ENCODE data around the gene GPC3. TPM values are rescaled to one million over a fixed set of nuclear protein-coding genes. Genes with fewer than 3 reads are reported as not detected.

GPC3 gene
- polyA plus RNA-seq, 3 donors: not detected

DNA sequence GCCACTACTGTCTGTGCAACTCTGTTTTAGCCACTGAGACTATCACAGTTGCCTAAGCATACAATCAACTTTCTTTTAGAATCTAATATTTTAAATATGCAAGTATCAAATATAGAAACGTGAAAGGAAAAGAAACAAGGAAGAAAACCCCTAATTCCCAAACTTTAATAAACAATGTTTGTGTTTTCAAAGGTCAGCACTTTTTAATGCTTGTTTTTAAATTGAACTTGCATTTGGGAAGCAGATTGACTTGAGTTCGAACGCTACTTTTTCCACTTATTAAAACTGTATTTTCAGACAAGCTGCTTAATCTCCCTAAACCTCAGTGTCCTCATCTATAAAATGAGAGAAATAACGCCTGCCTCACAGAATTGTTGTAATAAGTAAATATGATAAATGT is 384.3 kb downstream of the GPC3 start:
- intact Hi-C loops (cut with micrococcal nuclease): loop anchor here in 1 of 2 donors (10.0 kb wide), 1 partner anchor 46 kb away; no protein-coding TSS in a partner anchor
- H3K36me3 ChIP-seq (replicated peaks in 1 of 2; ENCODE audit: control insufficient read depth in 1 of 2, insufficient read depth in 2 of 2, low read length in 2 of 2): no peaks in the 10 kb centered on the region
- no peak for DNase-seq
- peaks cover 8 to 10% of the 10 kb centered on the region in 2 donors for H3K4me1 ChIP-seq (ENCODE audit: control insufficient read depth in 1 of 2, insufficient read depth in 2 of 2, low read length in 2 of 2)
- WGBS (ENCODE audit: insufficient coverage): no CpG with 5 or more reads among the region's 4 CpGs
- H3K4me1 Mint-ChIP-seq: peaks cover 10% of the 10 kb centered on the region
- H2AFZ ChIP-seq (ENCODE audit: insufficient read depth, low read depth, low read length, poor library complexity, severe bottlenecking): no peak overlapping the region
- peaks cover 0 to 3% (median 0%) of the 10 kb centered on the region in 3 donors for H3K27me3 Mint-ChIP-seq (ENCODE audit: low read depth in 3 of 3)
- no peak overlapping the region for H3K4me3 ChIP-seq (replicated peaks in 1 of 3; ENCODE audit: low read depth in 2 of 3, low read length in 3 of 3)
- H3K79me2 ChIP-seq (ENCODE audit: insufficient read depth, low read length): no peaks in the 10 kb centered on the region
- H3K4me3 Mint-ChIP-seq: no peak overlapping the region
- H3K9me3 ChIP-seq (replicated peaks in 1 of 2; ENCODE audit: control insufficient read depth in 1 of 2, insufficient read depth in 1 of 2, low read length in 2 of 2): no peaks in the 10 kb centered on the region
- no peak overlapping the region for H3K9ac ChIP-seq (ENCODE audit: insufficient read depth, low read length, poor library complexity, severe bottlenecking)
- TF ChIP-seq, protein P1, sequence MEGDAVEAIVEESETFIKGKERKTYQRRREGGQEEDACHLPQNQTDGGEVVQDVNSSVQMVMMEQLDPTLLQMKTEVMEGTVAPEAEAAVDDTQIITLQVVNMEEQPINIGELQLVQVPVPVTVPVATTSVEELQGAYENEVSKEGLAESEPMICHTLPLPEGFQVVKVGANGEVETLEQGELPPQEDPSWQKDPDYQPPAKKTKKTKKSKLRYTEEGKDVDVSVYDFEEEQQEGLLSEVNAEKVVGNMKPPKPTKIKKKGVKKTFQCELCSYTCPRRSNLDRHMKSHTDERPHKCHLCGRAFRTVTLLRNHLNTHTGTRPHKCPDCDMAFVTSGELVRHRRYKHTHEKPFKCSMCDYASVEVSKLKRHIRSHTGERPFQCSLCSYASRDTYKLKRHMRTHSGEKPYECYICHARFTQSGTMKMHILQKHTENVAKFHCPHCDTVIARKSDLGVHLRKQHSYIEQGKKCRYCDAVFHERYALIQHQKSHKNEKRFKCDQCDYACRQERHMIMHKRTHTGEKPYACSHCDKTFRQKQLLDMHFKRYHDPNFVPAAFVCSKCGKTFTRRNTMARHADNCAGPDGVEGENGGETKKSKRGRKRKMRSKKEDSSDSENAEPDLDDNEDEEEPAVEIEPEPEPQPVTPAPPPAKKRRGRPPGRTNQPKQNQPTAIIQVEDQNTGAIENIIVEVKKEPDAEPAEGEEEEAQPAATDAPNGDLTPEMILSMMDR (IDR thresholded peaks at IDR 0.05): no peak
- no peak overlapping the region for H3K27ac Mint-ChIP-seq
- H3K27ac ChIP-seq (ENCODE audit: low read depth in 1 of 2, low read length in 2 of 2): no peak overlapping the region
- H3K9me3 Mint-ChIP-seq: no peaks in the 10 kb centered on the region
- H4K20me1 ChIP-seq (ENCODE audit: insufficient read depth, low read length): no peaks in the 10 kb centered on the region
- no peaks in the 10 kb centered on the region for H3K36me3 Mint-ChIP-seq
- H3K4me2 ChIP-seq (replicated peaks; ENCODE audit: extremely low read depth, low read length, poor library complexity, severe bottlenecking): no peak overlapping the region
- no peaks in the 10 kb centered on the region for H3K27me3 ChIP-seq (ENCODE audit: control insufficient read depth in 2 of 2, insufficient read depth in 2 of 2, low read length in 2 of 2)

DNA sequence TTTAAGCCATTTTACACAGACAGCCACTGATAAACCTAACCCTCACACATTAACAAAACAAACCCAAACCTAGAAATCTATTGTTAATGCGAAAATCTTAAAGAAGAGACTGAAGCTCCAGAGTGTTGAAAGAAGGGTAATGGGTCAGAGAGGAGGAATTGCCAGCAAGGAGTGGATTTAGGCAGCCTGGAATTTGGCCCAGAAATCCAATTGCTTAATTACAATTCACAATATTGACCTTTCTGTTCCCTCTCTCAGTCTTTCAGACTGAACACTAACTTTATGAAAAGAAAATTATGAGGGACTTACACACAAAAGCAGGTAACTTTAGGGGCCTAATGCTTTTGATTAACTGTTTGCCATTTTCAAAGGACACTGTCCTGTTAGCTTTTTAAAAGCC is 384.9 kb downstream of the GPC3 start:
- Mint-ChIP-seq H3K27ac (no peak overlapping the region), H3K27me3 (ENCODE audit: low read depth in 3 of 3) (peaks cover 0 to 3% (median 0%) of the 10 kb centered on the region in 3 donors), H3K9me3 (no peaks in the 10 kb centered on the region), H3K4me1 (peaks cover 10% of the 10 kb centered on the region), H3K36me3 (no peaks in the 10 kb centered on the region), H3K4me3 (no peak overlapping the region)
- Histone ChIP-seq H3K27ac (ENCODE audit: low read depth in 1 of 2, low read length in 2 of 2) (no peak overlapping the region), H3K4me1 (ENCODE audit: control insufficient read depth in 1 of 2, insufficient read depth in 2 of 2, low read length in 2 of 2) (peaks cover 8 to 10% of the 10 kb centered on the region in 2 donors), H3K9ac (ENCODE audit: insufficient read depth, low read length, poor library complexity, severe bottlenecking) (no peak overlapping the region), H3K36me3 (replicated peaks in 1 of 2; ENCODE audit: control insufficient read depth in 1 of 2, insufficient read depth in 2 of 2, low read length in 2 of 2) (no peaks in the 10 kb centered on the region), H2AFZ (ENCODE audit: insufficient read depth, low read depth, low read length, poor library complexity, severe bottlenecking) (no peak overlapping the region), H3K79me2 (ENCODE audit: insufficient read depth, low read length) (no peaks in the 10 kb centered on the region), H3K9me3 (replicated peaks in 1 of 2; ENCODE audit: control insufficient read depth in 1 of 2, insufficient read depth in 1 of 2, low read length in 2 of 2) (no peaks in the 10 kb centered on the region), H3K4me2 (replicated peaks; ENCODE audit: extremely low read depth, low read length, poor library complexity, severe bottlenecking) (no peak overlapping the region), H3K4me3 (replicated peaks in 1 of 3; ENCODE audit: low read depth in 2 of 3, low read length in 3 of 3) (no peak overlapping the region), H4K20me1 (ENCODE audit: insufficient read depth, low read length) (no peaks in the 10 kb centered on the region), H3K27me3 (ENCODE audit: control insufficient read depth in 2 of 2, insufficient read depth in 2 of 2, low read length in 2 of 2) (no peaks in the 10 kb centered on the region)
- WGBS (ENCODE audit: insufficient coverage): no CpG with 5 or more reads among the region's 1 CpG
- no peak for DNase-seq
- TF ChIP-seq, protein P1 (IDR thresholded peaks at IDR 0.05): no peak
- intact Hi-C loops (cut with micrococcal nuclease): loop anchor here in 1 of 2 donors (10.0 kb wide), 1 partner anchor 46 kb away; no protein-coding TSS in a partner anchor
